ELF-1 (cell line): ENCODE results near the gene ELK3.

Source experiments
- DNase-seq: peaks from one replicate; pipeline ENCODE4 v3.0.0-alpha.2; 2016; ENCODE audit warnings: low read depth, low spot score

The ELK3 gene

DNA sequence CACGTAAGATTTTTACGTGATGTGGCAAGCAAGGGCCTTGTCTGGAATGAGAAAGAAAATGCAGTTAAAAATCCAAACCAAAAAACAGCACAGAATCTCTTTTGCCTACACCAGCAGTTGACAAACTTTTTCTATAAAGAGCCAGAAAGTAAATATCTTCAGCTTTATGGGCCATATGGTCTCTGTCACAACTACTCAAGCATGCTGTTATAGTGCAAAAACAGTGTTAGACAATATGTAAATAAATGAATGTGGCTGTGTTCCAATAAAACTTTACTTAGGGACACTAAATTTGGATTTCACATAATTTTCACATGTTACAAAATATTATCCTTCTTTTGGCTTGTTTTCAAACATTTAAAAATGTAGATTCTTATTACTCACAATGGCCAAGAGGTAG, 6.2 kb upstream of the ELK3 start:
- no peak for DNase-seq

DNA sequence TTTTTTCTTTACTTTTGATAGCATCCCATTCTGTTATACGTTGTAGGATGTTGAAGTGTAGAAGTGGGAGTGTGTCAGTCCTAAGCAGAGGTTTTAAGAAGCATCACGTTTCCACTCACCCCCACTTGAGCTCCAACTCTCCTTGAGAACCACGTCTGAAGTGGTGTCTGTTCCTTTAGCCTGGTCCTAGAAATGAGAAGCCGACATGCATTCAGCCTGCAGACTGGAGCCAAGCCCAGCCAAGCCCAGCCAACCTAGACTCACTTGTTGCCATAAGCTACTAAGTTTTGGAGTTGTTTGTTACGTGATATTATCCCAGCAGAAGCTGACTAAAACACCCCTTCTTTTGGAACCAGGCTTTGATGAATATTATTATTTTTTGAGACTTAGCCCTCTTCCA, 4.4 kb upstream of the ELK3 start:
- DNase-seq, result no peak

GRCh38 chr12:96190413-96191108, 3.6 kb upstream of the ELK3 start:
- no peak for DNase-seq

GRCh38 chr12:96192926-96193573, 1.1 kb upstream of the ELK3 start:
- no peak for DNase-seq

- no peak for DNase-seq
Measured at GRCh38 chr12:96194576-96194889, 358 bp downstream of the ELK3 start.

GRCh38 chr12:96194971-96195844, 1.0 kb downstream of the ELK3 start:
- DNase-seq, result peak; percentile 51

- DNase-seq, result peak; percentile 71
Measured at GRCh38 chr12:96195845-96196451, 1.8 kb downstream of the ELK3 start.

DNA sequence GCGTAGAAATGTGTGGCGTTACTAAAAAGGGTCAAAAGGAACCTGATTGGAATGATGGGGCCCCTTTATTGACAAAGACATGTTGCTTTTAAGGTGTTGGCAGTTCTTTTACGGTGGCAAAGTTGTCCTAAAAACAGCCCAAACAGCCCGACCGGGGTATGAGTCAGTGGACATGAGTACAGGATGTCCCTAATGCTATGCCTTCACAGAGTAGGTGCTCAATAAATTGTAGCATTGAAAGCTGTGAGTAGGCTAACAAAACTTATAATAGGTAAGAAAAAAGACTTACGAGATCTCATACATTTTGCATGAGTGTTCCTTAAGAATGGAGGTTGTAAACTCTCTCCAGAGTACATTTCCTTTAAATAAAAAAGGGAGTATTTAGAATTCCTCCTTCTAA, 2.6 kb downstream of the ELK3 start:
- DNase-seq, result no peak

- no peak for DNase-seq
Measured at GRCh38 chr12:96197503-96198272, 3.5 kb downstream of the ELK3 start.

- DNase-seq, result no peak
Measured at GRCh38 chr12:96198965-96199364, 4.8 kb downstream of the ELK3 start.

DNA sequence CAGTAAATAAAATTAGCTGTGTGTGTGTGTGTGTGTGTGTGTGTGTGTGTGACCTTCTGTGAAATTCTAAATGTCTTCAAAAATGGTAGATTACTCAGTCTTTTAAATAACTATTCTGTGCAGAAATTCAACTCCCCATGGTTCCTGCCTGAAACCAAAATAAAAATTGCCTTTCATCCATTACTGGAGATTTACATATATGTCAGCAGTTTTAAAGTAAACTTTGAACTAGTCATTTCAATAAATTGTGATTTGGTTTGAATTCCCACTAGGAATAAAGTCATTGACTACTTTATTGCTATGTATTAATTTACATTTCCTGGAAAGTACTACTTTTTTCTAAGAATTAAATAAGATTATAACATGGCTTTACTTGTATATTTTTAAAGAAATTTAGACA, 5.3 kb downstream of the ELK3 start:
- no peak for DNase-seq

DNA sequence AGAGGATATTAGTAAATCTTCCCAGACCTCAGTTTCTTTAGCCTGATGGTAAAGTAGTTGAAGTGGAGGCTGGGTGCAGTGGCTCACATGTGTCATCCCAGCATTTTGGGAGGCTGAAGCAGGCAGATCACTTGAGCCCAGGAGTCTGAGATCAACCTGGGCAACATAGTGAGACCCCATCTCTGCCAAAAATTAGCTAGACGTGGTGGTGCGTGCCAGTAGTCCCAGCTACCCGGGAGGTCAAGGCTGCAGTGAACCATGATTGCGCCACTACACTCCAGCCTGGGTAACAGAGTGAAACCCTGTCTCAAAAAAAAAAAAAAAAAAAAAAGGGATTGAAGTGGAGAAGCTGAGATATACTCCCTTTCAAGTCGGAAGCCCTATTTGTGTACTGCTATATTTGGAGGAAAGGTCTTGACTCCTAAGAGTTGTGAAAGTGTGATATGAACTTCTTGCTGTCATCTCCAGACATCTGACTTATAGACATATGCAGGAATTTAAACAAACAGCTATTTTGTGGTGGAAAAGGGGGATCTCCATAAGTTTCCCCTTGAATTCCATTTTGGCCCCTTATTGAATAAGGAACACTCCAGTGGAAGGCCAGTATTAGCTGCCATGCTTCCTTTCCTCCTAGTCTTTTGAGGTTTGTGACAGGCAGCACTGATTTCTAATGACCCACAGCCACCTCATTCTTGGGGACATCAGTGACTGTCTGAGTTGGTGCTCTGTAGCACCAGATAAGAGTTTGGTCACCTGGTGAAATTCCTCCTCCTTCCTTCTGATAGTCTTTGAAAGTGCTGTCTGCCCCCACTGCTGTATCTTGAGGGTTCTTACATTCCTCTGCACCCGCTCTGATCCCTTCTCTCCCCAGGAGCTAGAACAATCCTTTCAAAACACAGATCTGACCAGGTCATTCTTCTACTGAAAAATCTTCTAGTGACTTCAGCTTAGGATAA, 7.4 kb downstream of the ELK3 start:
- DNase-seq, result no peak

- DNase-seq, result no peak
Measured at GRCh38 chr12:96204381-96204780, 10.2 kb downstream of the ELK3 start.

- DNase-seq, result no peak
Measured at GRCh38 chr12:96205908-96206307, 11.7 kb downstream of the ELK3 start.

DNA sequence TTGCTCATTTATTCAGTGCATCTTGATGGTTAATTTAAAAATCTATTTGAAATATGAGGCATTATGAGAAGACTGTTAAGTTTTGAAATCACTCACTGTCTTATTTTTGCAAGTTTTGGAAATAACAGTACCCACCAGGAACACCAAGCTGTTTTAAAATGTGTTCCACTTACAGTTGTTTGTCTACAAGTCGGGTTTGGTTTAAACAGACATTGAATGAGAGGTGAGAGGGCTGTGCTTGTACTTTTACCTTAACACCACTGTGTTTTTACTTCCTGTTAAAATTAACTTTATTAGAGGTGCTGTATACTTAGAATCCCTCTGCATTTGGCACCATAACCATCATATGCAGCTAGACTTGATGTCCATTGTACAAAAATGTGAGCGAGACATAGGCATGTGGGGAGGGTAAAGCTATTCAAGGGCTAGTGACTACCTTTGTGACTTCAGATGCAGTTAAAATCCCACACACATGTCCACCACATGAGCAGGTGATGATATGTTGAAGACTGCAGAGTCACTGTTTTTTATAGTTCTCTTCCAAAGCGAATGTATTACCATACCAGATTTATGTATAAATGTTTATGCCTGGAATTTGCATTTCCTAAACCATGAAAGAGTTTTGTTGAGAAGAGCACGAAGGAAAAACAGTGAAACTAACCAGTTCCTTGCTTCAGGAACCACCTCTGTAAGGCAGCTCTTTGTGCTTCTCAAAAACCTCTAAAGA, 12.9 kb downstream of the ELK3 start:
- DNase-seq, result no peak

GRCh38 chr12:96208346-96208745, 14.2 kb downstream of the ELK3 start:
- DNase-seq, result no peak

DNA sequence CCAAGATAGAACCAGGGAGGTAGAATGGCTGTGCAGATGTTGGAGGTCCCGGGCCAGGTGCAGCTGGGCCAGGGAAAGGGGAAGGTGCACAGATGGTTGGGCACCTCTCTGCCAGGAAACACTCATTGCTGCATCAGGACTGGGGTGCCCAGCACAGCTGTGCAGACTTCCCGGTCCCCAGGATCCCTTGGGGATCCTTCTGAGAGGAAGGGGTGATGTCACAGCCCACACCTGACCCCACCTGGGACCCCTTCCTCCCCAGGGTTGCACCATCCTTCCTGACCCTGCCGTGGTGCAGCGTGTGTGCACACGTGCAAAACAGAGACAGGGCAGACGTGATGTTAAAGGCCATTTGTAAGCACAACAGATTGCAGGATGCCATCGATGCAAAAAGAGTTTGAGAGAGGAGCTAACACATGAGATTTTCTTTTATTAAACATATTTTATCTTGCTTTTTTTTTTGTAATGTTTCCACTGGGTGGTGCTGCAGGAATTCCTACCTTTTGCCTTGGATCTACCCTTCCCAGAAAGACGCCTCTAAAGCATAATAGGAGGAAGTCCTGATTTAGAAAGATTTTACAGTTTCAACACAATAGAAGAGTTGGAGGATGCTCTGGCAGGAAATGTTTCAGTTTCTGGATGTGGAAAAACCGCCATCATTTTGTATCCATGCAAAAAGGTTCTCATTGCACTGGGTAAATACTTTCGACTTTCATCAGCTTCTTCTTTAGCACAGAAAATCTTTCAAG, 14.8 kb downstream of the ELK3 start:
- no peak for DNase-seq

DNA sequence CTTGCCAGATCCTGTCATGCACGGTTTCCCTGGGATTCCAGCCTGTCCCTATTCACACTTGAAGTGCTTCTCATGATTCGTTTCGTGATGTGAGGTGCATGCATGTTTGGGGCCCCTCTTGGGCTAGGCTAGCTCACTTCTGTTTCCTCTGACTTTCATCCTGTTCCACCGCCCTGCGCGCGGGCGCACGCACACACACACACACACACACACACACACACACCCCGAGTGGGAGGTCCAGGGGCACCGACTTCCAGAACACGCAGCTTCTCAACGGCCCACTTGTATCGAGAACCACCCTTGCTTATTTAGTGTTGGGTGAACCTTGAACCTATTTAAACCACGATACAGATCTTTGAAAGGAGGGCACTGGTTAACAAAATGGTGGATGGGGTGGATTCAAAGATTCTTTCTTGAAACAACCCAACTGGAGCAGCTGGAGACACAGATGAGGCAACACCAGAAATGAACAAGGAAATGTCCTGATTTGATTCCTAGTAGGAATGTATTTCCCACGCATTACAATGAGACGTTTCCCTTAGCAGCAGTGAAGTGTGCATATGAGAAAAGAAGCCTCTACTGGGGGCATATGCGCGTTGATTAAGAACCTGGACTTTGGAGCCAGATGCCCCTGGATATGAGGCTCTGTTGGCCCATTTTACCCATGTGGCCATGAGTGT, 16.3 kb downstream of the ELK3 start:
- no peak for DNase-seq
